GM20000 (cell line): ENCODE data around the gene CXCL5.

ENCODE experiments used
- DNase-seq: peaks from one replicate; pipeline ENCODE4 v3.0.0; 2012; ENCODE audit warnings: low spot score
- CTCF ChIP-seq: IDR thresholded peaks from 2 replicates; pipeline ENCODE4 v1.5.1; 2012; ENCODE audit warnings: mild to moderate bottlenecking, control low read depth; ENCODE audit errors: extremely low read depth, missing control alignments

The CXCL5 gene

GRCh38 chr4:73998040-73999011, at the start of gene CXCL5:
CXCL5 (minus strand) TSS chr4:73998677; CDS start chr4:73998581, 96 bp downstream.
- TF ChIP-seq CTCF = no peak

GRCh38 chr4:74047152-74047551, 48.7 kb upstream of the CXCL5 start:
- no peak for TF ChIP-seq CTCF
- DNase-seq = no peak

More at GRCh38 chr4:73998040-73999011, at the start of gene CXCL5:
- DNase-seq = no peak

GRCh38 chr4:74045772-74046171, 47.3 kb upstream of the CXCL5 start:
- no peak for TF ChIP-seq CTCF
- DNase-seq = no peak

- no peak for DNase-seq
- no peak for TF ChIP-seq CTCF
Measured at GRCh38 chr4:74045247-74045646, 46.8 kb upstream of the CXCL5 start.

- no peak for TF ChIP-seq CTCF
- no peak for DNase-seq
Measured at GRCh38 chr4:74044677-74045076, 46.2 kb upstream of the CXCL5 start.

- no peak for DNase-seq
- TF ChIP-seq CTCF = no peak
Measured at GRCh38 chr4:74042681-74043080, 44.2 kb upstream of the CXCL5 start.

GRCh38 chr4:74041418-74041817, 42.9 kb upstream of the CXCL5 start:
- TF ChIP-seq CTCF = no peak
- no peak for DNase-seq
